Endothelial cell of umbilical vein (primary cell): ENCODE measurements around the gene AKNA. TPM values are rescaled to one million over a fixed set of nuclear protein-coding genes. Genes with fewer than 3 reads are reported as not detected.

Source experiments
- BruUV-seq: library from RNA; stranded (reverse); fragments of 400-500 nt; replicated peaks from 2 replicates; lab custom pipeline; 2021; lab: Mats Ljungman, UMichigan
- CTCF ChIA-PET: fragments of 300-600, 350-600 bp; sonication (Branson Sonifier 250); formaldehyde crosslinking; loops from one replicate; lab custom pipeline; 2021; ENCODE audit warnings: antibody characterized with exemption, inconsistent platforms; lab: Charles Lee
- POLR2A ChIA-PET: fragments of 300-600, 350-600 bp; sonication (Branson Sonifier 250); formaldehyde crosslinking; loops from one replicate; lab custom pipeline; 2021; ENCODE audit warnings: antibody characterized with exemption, inconsistent platforms; lab: Charles Lee
- DNase-seq: peaks from one replicate; pipeline ENCODE4 v3.0.0-alpha.2; 2011; ENCODE audit warnings: low read depth, low spot score
- FAIRE-seq: peaks from 2 replicates; lab custom pipeline; 2011; peaks lifted over from hg19 to GRCh38; lab: Jason Lieb, UNC
- H2AFZ ChIP-seq: 2 replicates; pipeline ENCODE4 v1.6.0; 2012; ENCODE audit warnings: low read depth, low read length, control low read depth, inconsistent platforms
- H3K27ac ChIP-seq: 2 replicates; pipeline ENCODE4 v1.5.1; 2011; ENCODE audit warnings: low read depth, mild to moderate bottlenecking, control low read depth, low read length, moderate library complexity; ENCODE audit not compliant: insufficient read depth
- H3K27me3 ChIP-seq, 2 experiments: 2 replicates each; pipeline versions ENCODE4 v1.6.0 to v1.6.1; 2011; ENCODE audit warnings: low read length in 2 of 2, mixed read lengths in 1 of 2; ENCODE audit not compliant: control insufficient read depth in 2 of 2, insufficient read depth in 2 of 2
- H3K36me3 ChIP-seq, 2 experiments: 2 replicates in 1 of 2; 3 replicates in 1 of 2; pipeline ENCODE4 v1.5.1; 2011; ENCODE audit warnings: low read length in 2 of 2, mild to moderate bottlenecking in 1 of 2, moderate library complexity in 1 of 2; ENCODE audit not compliant: control insufficient read depth in 2 of 2, insufficient read depth in 2 of 2; ENCODE audit errors: extremely low read depth in 1 of 2
- H3K4me1 ChIP-seq: 3 replicates; pipeline ENCODE4 v1.5.1; 2011; ENCODE audit warnings: mild to moderate bottlenecking, low read length; ENCODE audit not compliant: control insufficient read depth, insufficient read depth; ENCODE audit errors: extremely low read depth
- H3K4me2 ChIP-seq: 2 replicates; pipeline ENCODE4 v1.6.1; 2011; ENCODE audit warnings: low read length, control low read depth, mixed read lengths; ENCODE audit not compliant: insufficient read depth
- H3K4me3 ChIP-seq, 3 experiments: fragments of 200-600 bp in 1 of 3; sonication (generic), shearing (Covaris generic) in 1 of 3; replicated peaks in 1 of 3; 2 replicates each; pipeline ENCODE4 v1.5.1; 2011 to 2016; ENCODE audit warnings: control low read depth in 3 of 3, low read length in 3 of 3, mild to moderate bottlenecking in 2 of 3, inconsistent platforms in 1 of 3, low read depth in 1 of 3, moderate library complexity in 1 of 3; ENCODE audit not compliant: insufficient read depth in 1 of 3
- H3K79me2 ChIP-seq: 2 replicates; pipeline ENCODE4 v1.6.0; 2012; ENCODE audit warnings: low read length, inconsistent platforms; ENCODE audit not compliant: control insufficient read depth, insufficient read depth
- H3K9ac ChIP-seq: replicated peaks from 2 replicates; pipeline ENCODE3; 2011; ENCODE audit warnings: low read length, control low read depth; ENCODE audit not compliant: insufficient read depth; ENCODE audit errors: extremely low read depth
- H3K9me1 ChIP-seq: replicated peaks from 3 replicates; pipeline ENCODE4 v1.6.0; 2011; ENCODE audit warnings: mild to moderate bottlenecking, low read length; ENCODE audit not compliant: control insufficient read depth, insufficient read depth; ENCODE audit errors: extremely low read depth
- H3K9me3 ChIP-seq: replicated peaks from 2 replicates; pipeline ENCODE4 v1.5.1; 2012; ENCODE audit warnings: low read length, inconsistent platforms; ENCODE audit not compliant: control insufficient read depth, insufficient read depth
- H4K20me1 ChIP-seq: replicated peaks from 2 replicates; pipeline ENCODE3; 2011; ENCODE audit warnings: mild to moderate bottlenecking, low read length; ENCODE audit not compliant: control insufficient read depth, insufficient read depth; ENCODE audit errors: extremely low read depth
- EZH2 ChIP-seq: IDR thresholded peaks from 2 replicates; pipeline ENCODE4 v1.6.1; 2012; ENCODE audit warnings: borderline replicate concordance, low read depth, mild to moderate bottlenecking, moderate library complexity, low read length, inconsistent platforms; ENCODE audit not compliant: severe bottlenecking
- FOS ChIP-seq: IDR thresholded peaks from 2 replicates; pipeline ENCODE4 v1.6.1; 2011; ENCODE audit warnings: mild to moderate bottlenecking, low read length, moderate library complexity, borderline replicate concordance; ENCODE audit not compliant: insufficient read depth
- GATA2 ChIP-seq: IDR thresholded peaks from 2 replicates; pipeline ENCODE4 v1.7.0; 2011; ENCODE audit warnings: low read depth, mild to moderate bottlenecking, moderate library complexity, mixed read lengths, low read length; ENCODE audit not compliant: insufficient read length, insufficient read depth
- JUN ChIP-seq: IDR thresholded peaks from 2 replicates; pipeline ENCODE4 v1.6.1; 2011; ENCODE audit warnings: borderline replicate concordance, low read depth; ENCODE audit not compliant: insufficient read length, insufficient read depth
- MYC ChIP-seq: IDR thresholded peaks from one replicate; pipeline ENCODE4 v1.6.1; 2011; ENCODE audit warnings: mild to moderate bottlenecking, low read depth, low read length
- POLR2A ChIP-seq: IDR thresholded peaks from 2 replicates; pipeline ENCODE4 v1.6.1; 2012; ENCODE audit warnings: low read depth, mild to moderate bottlenecking, control low read depth, low read length
- POLR2AphosphoS5 ChIP-seq: IDR thresholded peaks from 2 replicates; pipeline ENCODE4 v1.6.1; 2012; ENCODE audit warnings: low read depth, mild to moderate bottlenecking, control low read depth, low read length, moderate library complexity; ENCODE audit not compliant: insufficient read depth
- dilution Hi-C: fragments of 300-500 bp; cut with MboI; formaldehyde crosslinking; loops from one replicate; pipeline ENCODE4 v1.15.0; 2019; ENCODE audit warnings: low sequenced_read_pairs; ENCODE audit not compliant: extremely low pct_ligation_motif_present
- intact Hi-C: fragments of 100-400 bp; cut with micrococcal nuclease; formaldehyde crosslinking; loops from one replicate; pipeline ENCODE4 v1.10.0; 2022
- polyA plus RNA-seq, 4 experiments: library from polyadenylated mRNA; depleted of rRNA in 3 of 4; stranded (reverse) in 3 of 4; unstranded in 1 of 4; fragments of >200 nt; gene quantifications; 2 replicates each; pipeline versions ENCODE4 v1.2.1 to v1.2.3, GENCODE V29; 2011 to 2012; ENCODE audit warnings: missing spikeins in 1 of 4
- total RNA-seq: library from RNA; stranded (reverse); gene quantifications from 2 replicates; pipeline ENCODE4 v1.2.3, GENCODE V29; 2021
- TF ChIP-seq, protein P1 (sequence below), 2 donors: IDR thresholded peaks; 1 replicate in 1 of 2; 2 replicates in 1 of 2; pipeline ENCODE4 v1.5.1; 2011; ENCODE audit warnings: low read length in 2 of 2, mild to moderate bottlenecking in 2 of 2, moderate library complexity in 2 of 2, control low read depth in 1 of 2, inconsistent platforms in 1 of 2, low read depth in 1 of 2; ENCODE audit not compliant: insufficient read depth in 1 of 2; ENCODE audit errors: extremely low read depth in 1 of 2
- TF ChIP-seq, protein P2 (sequence below): IDR thresholded peaks from 2 replicates; pipeline ENCODE4 v1.6.1; 2011; ENCODE audit not compliant: insufficient read depth, insufficient read length

AKNA gene
- total and polyA plus RNA-seq, 2 donors (not counting 3 experiments of a cell fraction or from before 2014, with no cell fraction given) = 11.3 to 22.4 TPM

DNA sequence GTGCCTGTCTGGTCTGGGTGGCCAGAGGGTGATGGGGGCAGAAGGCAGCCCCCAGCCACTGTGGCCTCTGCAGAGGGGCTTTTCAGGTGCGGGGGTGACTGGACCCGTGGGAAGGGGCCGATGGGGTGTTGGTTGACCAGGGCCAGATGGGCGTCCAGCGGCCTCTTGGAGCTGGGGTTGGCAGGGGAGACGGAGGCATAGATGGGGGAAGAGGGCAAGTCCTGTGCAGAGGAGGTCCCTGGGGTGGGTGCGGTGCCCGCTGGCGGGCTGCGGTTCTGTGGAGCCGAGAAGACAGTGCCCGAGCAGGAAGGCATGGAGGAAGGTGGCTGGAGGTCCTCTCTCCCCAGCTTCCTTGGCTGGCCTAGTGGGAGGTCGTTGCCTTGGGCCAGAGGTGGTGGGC, 18.7 kb upstream of the AKNA start:
- H4K20me1 ChIP-seq = no peaks in the 10 kb centered on the region
- POLR2A ChIA-PET = no interaction called here
- DNase-seq (no peak), FAIRE-seq (no peak)
- H3K9me3 ChIP-seq = no peaks in the 10 kb centered on the region
- no peaks in the 10 kb centered on the region for H3K4me1 ChIP-seq
- no peak overlapping the region for H3K9ac ChIP-seq
- H3K9me1 ChIP-seq = no peaks in the 10 kb centered on the region
- dilution Hi-C loops (no loop called here), intact Hi-C loops (loop anchor here (5.0 kb wide), 1 partner anchor 1116 kb away; no protein-coding TSS in a partner anchor)
- H2AFZ ChIP-seq = no peak overlapping the region
- TF ChIP-seq EZH2 = no peak
- TF ChIP-seq FOS = no peak
- TF ChIP-seq, protein P1, sequence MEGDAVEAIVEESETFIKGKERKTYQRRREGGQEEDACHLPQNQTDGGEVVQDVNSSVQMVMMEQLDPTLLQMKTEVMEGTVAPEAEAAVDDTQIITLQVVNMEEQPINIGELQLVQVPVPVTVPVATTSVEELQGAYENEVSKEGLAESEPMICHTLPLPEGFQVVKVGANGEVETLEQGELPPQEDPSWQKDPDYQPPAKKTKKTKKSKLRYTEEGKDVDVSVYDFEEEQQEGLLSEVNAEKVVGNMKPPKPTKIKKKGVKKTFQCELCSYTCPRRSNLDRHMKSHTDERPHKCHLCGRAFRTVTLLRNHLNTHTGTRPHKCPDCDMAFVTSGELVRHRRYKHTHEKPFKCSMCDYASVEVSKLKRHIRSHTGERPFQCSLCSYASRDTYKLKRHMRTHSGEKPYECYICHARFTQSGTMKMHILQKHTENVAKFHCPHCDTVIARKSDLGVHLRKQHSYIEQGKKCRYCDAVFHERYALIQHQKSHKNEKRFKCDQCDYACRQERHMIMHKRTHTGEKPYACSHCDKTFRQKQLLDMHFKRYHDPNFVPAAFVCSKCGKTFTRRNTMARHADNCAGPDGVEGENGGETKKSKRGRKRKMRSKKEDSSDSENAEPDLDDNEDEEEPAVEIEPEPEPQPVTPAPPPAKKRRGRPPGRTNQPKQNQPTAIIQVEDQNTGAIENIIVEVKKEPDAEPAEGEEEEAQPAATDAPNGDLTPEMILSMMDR (IDR thresholded peaks at IDR 0.05; ENCODE audit: extremely low read depth in 1 of 2, insufficient read depth in 1 of 2, low read depth in 1 of 2, low read length in 2 of 2) = no peak
- no peak for TF ChIP-seq POLR2AphosphoS5
- TF ChIP-seq POLR2A = no peak
- TF ChIP-seq, protein P2, sequence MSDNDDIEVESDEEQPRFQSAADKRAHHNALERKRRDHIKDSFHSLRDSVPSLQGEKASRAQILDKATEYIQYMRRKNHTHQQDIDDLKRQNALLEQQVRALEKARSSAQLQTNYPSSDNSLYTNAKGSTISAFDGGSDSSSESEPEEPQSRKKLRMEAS = no peak
- TF ChIP-seq JUN = no peak
- TF ChIP-seq MYC = no peak
- TF ChIP-seq GATA2 = no peak
- H3K27me3 ChIP-seq = peaks cover 0 to 2% of the 10 kb centered on the region in 2 experiments
- BruUV-seq = no TSS peak
- H3K4me3 ChIP-seq = no peak overlapping the region
- H3K79me2 ChIP-seq = no peaks in the 10 kb centered on the region
- H3K36me3 ChIP-seq = no peaks in the 10 kb centered on the region
- CTCF ChIA-PET = interaction anchor here (0.9 to 9.5 kb wide), 16 partner anchors 10 to 1117 kb away, joined by 3 to 397 read pairs (median 10); partner anchors contain the start of genes ATP6V1G1 and TEX53
- no peak overlapping the region for H3K27ac ChIP-seq
- H3K4me2 ChIP-seq = no peak overlapping the region
